HepG2 (cell line): ENCODE measurements around the gene SAMD4A. TPM values are rescaled to one million over a fixed set of nuclear protein-coding genes. Genes with fewer than 3 reads are reported as not detected.

ENCODE experiments used
- ATAC-seq: fragments of 200-7000 bp; cut with Tn5 transposase; 3 replicates; pipeline ENCODE4 v1.9.1; 2020; ENCODE audit warnings: mild to moderate bottlenecking, moderate library complexity
- BruUV-seq: library from RNA; stranded (reverse); fragments of 400-500 nt; replicated peaks from 2 replicates; lab custom pipeline; 2021; lab: Mats Ljungman, UMichigan
- CTCF ChIA-PET: fragments of 300-600 bp; formaldehyde crosslinking; extraction: SDS; loops from one replicate; lab custom pipeline; 2021; ENCODE audit warnings: low total read pairs, inconsistent platforms, low intra/inter-chr PET ratio; lab: Yijun Ruan, JAX
- POLR2A ChIA-PET: fragments of 350-600 bp; sonication (Branson Sonifier 250); formaldehyde crosslinking; loops from one replicate; lab custom pipeline; 2020; ENCODE audit warnings: antibody characterized with exemption, inconsistent platforms; lab: Yijun Ruan, JAX
- DNase-seq: peaks from one replicate; pipeline ENCODE4 v3.0.0-alpha.2; 2015; ENCODE audit warnings: low spot score
- FAIRE-seq: peaks from 3 replicates; lab custom pipeline; 2011; peaks lifted over from hg19 to GRCh38; lab: Jason Lieb, UNC
- H2AFZ ChIP-seq: one replicate; pipeline ENCODE4 v1.6.1; 2011; ENCODE audit warnings: low read length, inconsistent platforms
- H3K27ac ChIP-seq: fragments of 300-600 bp; 3 replicates; pipeline ENCODE4 v1.8.0; 2011; ENCODE audit warnings: mixed run types, mild to moderate bottlenecking, mixed read lengths, low read length, inconsistent platforms; ENCODE audit not compliant: insufficient read depth; ENCODE audit errors: extremely low read length
- H3K27me3 ChIP-seq, 2 experiments: fragments of 200-600 bp in 1 of 2; 2 replicates in 1 of 2; 3 replicates in 1 of 2; pipeline versions ENCODE4 v1.6.0 to v1.8.0; 2011; ENCODE audit warnings: low read length in 2 of 2, mild to moderate bottlenecking in 2 of 2, moderate library complexity in 2 of 2, inconsistent platforms in 1 of 2; ENCODE audit not compliant: insufficient read depth in 2 of 2, control insufficient read depth in 1 of 2
- H3K36me3 ChIP-seq, 2 experiments: fragments of 200-600 bp in 1 of 2; replicated peaks in 1 of 2; 2 replicates in 1 of 2; 3 replicates in 1 of 2; pipeline versions ENCODE4 v1.5.1 to v1.8.0; 2011; ENCODE audit warnings: low read length in 2 of 2, inconsistent platforms in 1 of 2; ENCODE audit not compliant: insufficient read depth in 2 of 2, control insufficient read depth in 1 of 2
- H3K4me1 ChIP-seq: 2 replicates; pipeline ENCODE4 v1.5.1; 2012; ENCODE audit warnings: low read length, inconsistent platforms; ENCODE audit not compliant: insufficient read depth
- H3K4me2 ChIP-seq: 2 replicates; pipeline ENCODE4 v1.6.0; 2011; ENCODE audit warnings: low read depth, low read length, inconsistent platforms
- H3K4me3 ChIP-seq, 3 experiments: fragments of 200-600 bp in 1 of 3; sonication (generic), shearing (Covaris generic) in 1 of 3; replicated peaks in 1 of 3; 2 replicates each; pipeline ENCODE4 v1.5.1; 2011 to 2016; ENCODE audit warnings: low read length in 3 of 3, inconsistent platforms in 2 of 3, low read depth in 2 of 3, mild to moderate bottlenecking in 2 of 3, control low read depth in 1 of 3, mixed read lengths in 1 of 3; ENCODE audit not compliant: insufficient read depth in 1 of 3
- H3K79me2 ChIP-seq: one replicate; pipeline ENCODE4 v1.6.1; 2011; ENCODE audit warnings: low read length, inconsistent platforms; ENCODE audit not compliant: insufficient read depth
- H3K9ac ChIP-seq: 2 replicates; pipeline ENCODE4 v1.6.0; 2011; ENCODE audit warnings: mild to moderate bottlenecking, low read depth, low read length, inconsistent platforms; ENCODE audit not compliant: insufficient read depth
- H3K9me3 ChIP-seq: 2 replicates; pipeline ENCODE4 v1.5.1; 2012; ENCODE audit warnings: mild to moderate bottlenecking, low read length
- H4K20me1 ChIP-seq: 2 replicates; pipeline ENCODE4 v1.6.0; 2011; ENCODE audit warnings: inconsistent platforms, mild to moderate bottlenecking, low read length, moderate library complexity; ENCODE audit not compliant: insufficient read depth
- ARNT2 ChIP-seq: sonication (generic); formaldehyde crosslinking; IDR thresholded peaks from 2 replicates; pipeline ENCODE4 v1.8.0; 2022; ENCODE audit warnings: mild to moderate bottlenecking, low read depth, missing genetic modification reagents, moderate library complexity
- HNF4G ChIP-seq, 2 experiments: sonication (generic) in 1 of 2; formaldehyde crosslinking in 1 of 2; IDR thresholded peaks; 2 replicates each; pipeline versions ENCODE4 v1.4.0 to v1.6.1; 2011 to 2020; ENCODE audit warnings: borderline replicate concordance in 2 of 2, low read depth in 2 of 2, mild to moderate bottlenecking in 2 of 2, low read length in 1 of 2, missing genetic modification reagents in 1 of 2, moderate library complexity in 1 of 2
- HNRNPK ChIP-seq: fragments of 200-400 bp; formaldehyde crosslinking; IDR thresholded peaks from 2 replicates; pipeline ENCODE4 v1.6.1; 2018; ENCODE audit warnings: low read length, low read depth, moderate library complexity, mild to moderate bottlenecking; ENCODE audit not compliant: poor library complexity, severe bottlenecking
- KLF13 ChIP-seq: sonication (generic); formaldehyde crosslinking; IDR thresholded peaks from 2 replicates; pipeline ENCODE4 v1.4.0; 2020; ENCODE audit warnings: mild to moderate bottlenecking, missing genetic modification reagents
- MIXL1 ChIP-seq: IDR thresholded peaks from 2 replicates; pipeline ENCODE4 v1.6.1; 2016
- MTF2 ChIP-seq: sonication (generic); formaldehyde crosslinking; IDR thresholded peaks from 2 replicates; pipeline ENCODE4 v1.5.0; 2020; ENCODE audit warnings: missing genetic modification reagents, borderline replicate concordance
- MYC ChIP-seq: sonication (generic); formaldehyde crosslinking; IDR thresholded peaks from 2 replicates; pipeline ENCODE4 v1.9.0; 2021; ENCODE audit warnings: missing genetic modification reagents, borderline replicate concordance
- PCBP1 ChIP-seq: fragments of 200-400 bp; formaldehyde crosslinking; IDR thresholded peaks from 2 replicates; pipeline ENCODE4 v1.6.1; 2017; ENCODE audit warnings: mild to moderate bottlenecking, low read depth, low read length, borderline replicate concordance
- REL ChIP-seq: sonication (generic); formaldehyde crosslinking; conservative IDR thresholded peaks from 2 replicates; pipeline ENCODE4 v1.8.0; 2022; ENCODE audit warnings: mild to moderate bottlenecking, missing genetic modification reagents, moderate library complexity
- SRSF1 ChIP-seq: fragments of 200-400 bp; formaldehyde crosslinking; optimal IDR thresholded peaks from 2 replicates; pipeline ENCODE3; 2017; ENCODE audit warnings: mild to moderate bottlenecking, low read depth, low read length, moderate library complexity
- TARDBP ChIP-seq: sonication (generic); formaldehyde crosslinking; IDR thresholded peaks from 2 replicates; pipeline ENCODE4 v1.8.0; 2022; ENCODE audit warnings: mild to moderate bottlenecking, missing genetic modification reagents
- THYN1 ChIP-seq: sonication (generic); formaldehyde crosslinking; IDR thresholded peaks from 2 replicates; pipeline ENCODE4 v1.8.1; 2023; ENCODE audit warnings: low read depth, mild to moderate bottlenecking, moderate library complexity, missing genetic modification reagents, borderline replicate concordance
- ZFYVE20 ChIP-seq: sonication (generic); formaldehyde crosslinking; IDR thresholded peaks from 2 replicates; pipeline ENCODE4 v1.8.0; 2023; ENCODE audit warnings: low read depth, mild to moderate bottlenecking, moderate library complexity, missing genetic modification reagents, borderline replicate concordance
- ZNF326 ChIP-seq: sonication (generic); formaldehyde crosslinking; IDR thresholded peaks from 2 replicates; pipeline ENCODE4 v1.4.0; 2020; ENCODE audit warnings: missing genetic modification reagents, borderline replicate concordance
- WGBS: methylation state at CpG from one replicate; pipeline ENCODE4 v1.1.6; 2017; ENCODE audit warnings: low lambda C conversion rate; 5-methylcytosine and 5-hydroxymethylcytosine counted together
- in situ Hi-C: cut with HindIII; loops from 2 replicates; pipeline ENCODE4 v1.10.0; 2017; ENCODE audit warnings: low pct_unique_long_range_greater_than_20kb; ENCODE audit not compliant: extremely low pct_ligation_motif_present
- intact Hi-C: fragments of 100-400 bp; cut with micrococcal nuclease; formaldehyde crosslinking; loops from one replicate; pipeline ENCODE4 v1.10.0; 2022; ENCODE audit not compliant: unreplicated experiment
- polyA plus RNA-seq, 8 experiments: library from polyadenylated mRNA; depleted of rRNA in 3 of 8; stranded (reverse) in 7 of 8; unstranded in 1 of 8; fragments of >200 nt; fragmentation: Illumina TruSeq in 4 of 8; extraction: Trizol in 4 of 8; gene quantifications; 2 replicates each; pipeline versions ENCODE4 v1.2.1 to v1.2.3, GENCODE V29; 2011 to 2016; ENCODE audit warnings: low read depth in 4 of 8, missing spikeins in 1 of 8, mixed read lengths in 1 of 8; ENCODE audit not compliant: insufficient read depth in 1 of 8
- total RNA-seq, 5 experiments: library from RNA; depleted of rRNA; stranded (reverse); fragments of >200 nt; fragmentation: Illumina TruSeq; extraction: Trizol; gene quantifications; 2 replicates each; pipeline ENCODE4 v1.2.3, GENCODE V29; 2016; ENCODE audit warnings: low read depth in 1 of 5
- TF ChIP-seq, protein P1 (sequence below): sonication (generic); formaldehyde crosslinking; IDR thresholded peaks from 2 replicates; pipeline ENCODE4 v1.4.0; 2020; ENCODE audit warnings: missing genetic modification reagents

Gene SAMD4A
- total and polyA plus RNA-seq, 2 of the 13 experiments (the other 11 are each of a cell fraction or from before 2014, with no cell fraction given): 11.8 to 13.0 TPM

DNA sequence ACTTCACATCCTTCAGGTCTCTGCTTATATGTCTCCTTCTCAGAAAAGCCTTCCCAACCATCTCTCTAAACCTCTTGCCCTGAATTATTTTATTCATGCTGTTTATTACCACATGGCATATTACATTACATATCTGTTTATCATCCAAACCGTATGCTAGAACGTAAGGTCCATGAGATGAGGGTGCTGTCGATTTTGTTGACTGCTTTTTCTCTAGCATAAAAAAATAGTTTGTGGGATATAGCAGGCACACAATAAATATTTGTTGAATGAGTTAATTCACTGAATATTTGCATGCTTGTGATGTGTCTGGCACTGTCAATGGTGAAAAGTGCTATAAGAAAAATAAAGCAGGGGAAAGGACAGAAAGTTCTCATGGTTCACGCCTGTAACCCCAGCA is 22.9 kb downstream of the SAMD4A start:
- H3K27ac ChIP-seq: no peak overlapping the region
- DNase-seq: no peak
- 92% methylated on average over 4 of the region's 4 CpGs for WGBS
- no peaks in the 10 kb centered on the region for H3K27me3 ChIP-seq
- intact Hi-C loops: no loop called here
- no peak overlapping the region for H3K4me3 ChIP-seq
- peaks cover 79% of the 10 kb centered on the region for H3K79me2 ChIP-seq
- POLR2A ChIA-PET: no interaction called here
- peaks cover 8 to 22% of the 10 kb centered on the region in 2 experiments for H3K36me3 ChIP-seq
- H3K9me3 ChIP-seq: no peaks in the 10 kb centered on the region
- no peak for ATAC-seq
- TF ChIP-seq MTF2 (CRISPR knock-in tag) (no peak), KLF13 (CRISPR knock-in tag) (no peak), ARNT2 (CRISPR knock-in tag) (no peak), MYC (no peak), SRSF1 (no peak), PCBP1 (no peak), THYN1 (CRISPR knock-in tag) (no peak), HNF4G (IDR thresholded peaks at IDR 0.05; ENCODE audit: borderline replicate concordance, low read depth, low read length) (no peak), HNF4G (CRISPR knock-in tag; IDR thresholded peaks at IDR 0.05; ENCODE audit: borderline replicate concordance, low read depth) (no peak), REL (no peak), ZFYVE20 (CRISPR knock-in tag) (no peak), TARDBP (CRISPR knock-in tag) (no peak), HNRNPK (no peak), MIXL1 (CRISPR knock-in tag) (no peak), ZNF326 (CRISPR knock-in tag) (no peak)
- TF ChIP-seq, protein P1, sequence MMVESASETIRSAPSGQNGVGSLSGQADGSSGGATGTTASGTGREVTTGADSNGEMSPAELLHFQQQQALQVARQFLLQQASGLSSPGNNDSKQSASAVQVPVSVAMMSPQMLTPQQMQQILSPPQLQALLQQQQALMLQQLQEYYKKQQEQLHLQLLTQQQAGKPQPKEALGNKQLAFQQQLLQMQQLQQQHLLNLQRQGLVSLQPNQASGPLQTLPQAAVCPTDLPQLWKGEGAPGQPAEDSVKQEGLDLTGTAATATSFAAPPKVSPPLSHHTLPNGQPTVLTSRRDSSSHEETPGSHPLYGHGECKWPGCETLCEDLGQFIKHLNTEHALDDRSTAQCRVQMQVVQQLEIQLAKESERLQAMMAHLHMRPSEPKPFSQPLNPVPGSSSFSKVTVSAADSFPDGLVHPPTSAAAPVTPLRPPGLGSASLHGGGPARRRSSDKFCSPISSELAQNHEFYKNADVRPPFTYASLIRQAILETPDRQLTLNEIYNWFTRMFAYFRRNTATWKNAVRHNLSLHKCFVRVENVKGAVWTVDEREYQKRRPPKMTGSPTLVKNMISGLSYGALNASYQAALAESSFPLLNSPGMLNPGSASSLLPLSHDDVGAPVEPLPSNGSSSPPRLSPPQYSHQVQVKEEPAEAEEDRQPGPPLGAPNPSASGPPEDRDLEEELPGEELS: no peak
- TF ChIP-seq, all 625 proteins: peak for 0
- in situ Hi-C loops: no loop called here
- Histone ChIP-seq H2AFZ (no peak overlapping the region), H3K4me1 (peaks cover 4% of the 10 kb centered on the region; the same call in 1 of the 2 replicates), H3K4me2 (no peak overlapping the region), H3K9ac (no peak overlapping the region), H4K20me1 (peaks cover 29% of the 10 kb centered on the region)
- FAIRE-seq: no peak
- CTCF ChIA-PET: no interaction called here
- BruUV-seq: no TSS peak
